ENCODE results near the gene CACNA2D2.

CACNA2D2 gene

GRCh38 chr3:50459785-50460184 lies 43.6 kb downstream of the CACNA2D2 start:
- DNase-seq (ENCODE audit: low read depth), result no peak

- no peak for DNase-seq (ENCODE audit: low read depth)
These were observed 45.4 kb downstream of the CACNA2D2 start for GRCh38 chr3:50457988-50458387.

- DNase-seq (ENCODE audit: low read depth), result no peak
These were observed 48.0 kb downstream of the CACNA2D2 start for GRCh38 chr3:50455161-50456018.

- no peak for DNase-seq (ENCODE audit: low read depth)
These were observed 48.9 kb downstream of the CACNA2D2 start for GRCh38 chr3:50454481-50455070.

- DNase-seq (ENCODE audit: low read depth), result no peak
These were observed 49.5 kb downstream of the CACNA2D2 start for GRCh38 chr3:50453907-50454306.

- DNase-seq (ENCODE audit: low read depth), result peak; percentile 5
These were observed 53.1 kb downstream of the CACNA2D2 start for GRCh38 chr3:50450209-50450921.

- no peak for DNase-seq (ENCODE audit: low read depth)
These were observed 54.5 kb downstream of the CACNA2D2 start for GRCh38 chr3:50448752-50449539.

- no peak for DNase-seq (ENCODE audit: low read depth)
These were observed 56.1 kb downstream of the CACNA2D2 start for GRCh38 chr3:50447290-50447840.

- DNase-seq (ENCODE audit: low read depth), result no peak
These were observed 57.5 kb downstream of the CACNA2D2 start for GRCh38 chr3:50445919-50446318.

GRCh38 chr3:50444782-50445181 lies 58.7 kb downstream of the CACNA2D2 start:
- no peak for DNase-seq (ENCODE audit: low read depth)

GRCh38 chr3:50444213-50444612 lies 59.2 kb downstream of the CACNA2D2 start:
- no peak for DNase-seq (ENCODE audit: low read depth)

GRCh38 chr3:50442945-50443579 lies 60.4 kb downstream of the CACNA2D2 start:
- DNase-seq (ENCODE audit: low read depth), result no peak

- DNase-seq (ENCODE audit: low read depth), result no peak
These were observed 61.8 kb downstream of the CACNA2D2 start for GRCh38 chr3:50441424-50442217.

GRCh38 chr3:50436114-50436674 lies 67.2 kb downstream of the CACNA2D2 start:
- DNase-seq (ENCODE audit: low read depth), result peak; percentile 55

GRCh38 chr3:50435371-50436113 lies 67.9 kb downstream of the CACNA2D2 start:
- DNase-seq (ENCODE audit: low read depth), result no peak

GRCh38 chr3:50433954-50434353 lies 69.5 kb downstream of the CACNA2D2 start:
- no peak for DNase-seq (ENCODE audit: low read depth)

GRCh38 chr3:50430950-50431435 lies 72.4 kb downstream of the CACNA2D2 start:
- DNase-seq (ENCODE audit: low read depth), result no peak

GRCh38 chr3:50430191-50430590 lies 73.2 kb downstream of the CACNA2D2 start:
- DNase-seq (ENCODE audit: low read depth), result no peak

- no peak for DNase-seq (ENCODE audit: low read depth)
These were observed 75.3 kb downstream of the CACNA2D2 start for GRCh38 chr3:50428007-50428633.
